NB4 (cell line): ENCODE data around the gene CKMT2.

Experiments used
- DNase-seq: peaks from one replicate; pipeline ENCODE4 v3.0.0; 2010; ENCODE audit warnings: low read depth
- H3K4me3 ChIP-seq: one replicate; pipeline ENCODE4 v1.5.1; 2011; ENCODE audit warnings: mild to moderate bottlenecking, low read depth, low read length, moderate library complexity
- MYC ChIP-seq: IDR thresholded peaks from 2 replicates; pipeline ENCODE4 v1.6.1; 2011; ENCODE audit warnings: low read depth, low read length
- POLR2A ChIP-seq: IDR thresholded peaks from 2 replicates; pipeline ENCODE4 v1.6.1; 2011; ENCODE audit warnings: mild to moderate bottlenecking; ENCODE audit not compliant: insufficient read length; ENCODE audit errors: extremely low read depth
- TF ChIP-seq, protein P1 (sequence below): IDR thresholded peaks from one replicate; pipeline ENCODE4 v1.5.1; 2012; ENCODE audit warnings: low read depth, low read length
- TF ChIP-seq, protein P2 (sequence below): IDR thresholded peaks from 2 replicates; pipeline ENCODE4 v1.6.1; 2011; ENCODE audit warnings: low read depth, low read length

The CKMT2 gene

GRCh38 chr5:81268521-81269196, 35.5 kb downstream of the CKMT2 start:
- DNase-seq, result peak; percentile 14
- TF ChIP-seq, protein P1, sequence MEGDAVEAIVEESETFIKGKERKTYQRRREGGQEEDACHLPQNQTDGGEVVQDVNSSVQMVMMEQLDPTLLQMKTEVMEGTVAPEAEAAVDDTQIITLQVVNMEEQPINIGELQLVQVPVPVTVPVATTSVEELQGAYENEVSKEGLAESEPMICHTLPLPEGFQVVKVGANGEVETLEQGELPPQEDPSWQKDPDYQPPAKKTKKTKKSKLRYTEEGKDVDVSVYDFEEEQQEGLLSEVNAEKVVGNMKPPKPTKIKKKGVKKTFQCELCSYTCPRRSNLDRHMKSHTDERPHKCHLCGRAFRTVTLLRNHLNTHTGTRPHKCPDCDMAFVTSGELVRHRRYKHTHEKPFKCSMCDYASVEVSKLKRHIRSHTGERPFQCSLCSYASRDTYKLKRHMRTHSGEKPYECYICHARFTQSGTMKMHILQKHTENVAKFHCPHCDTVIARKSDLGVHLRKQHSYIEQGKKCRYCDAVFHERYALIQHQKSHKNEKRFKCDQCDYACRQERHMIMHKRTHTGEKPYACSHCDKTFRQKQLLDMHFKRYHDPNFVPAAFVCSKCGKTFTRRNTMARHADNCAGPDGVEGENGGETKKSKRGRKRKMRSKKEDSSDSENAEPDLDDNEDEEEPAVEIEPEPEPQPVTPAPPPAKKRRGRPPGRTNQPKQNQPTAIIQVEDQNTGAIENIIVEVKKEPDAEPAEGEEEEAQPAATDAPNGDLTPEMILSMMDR, result no peak
- TF ChIP-seq MYC (no peak), POLR2A (no peak)
- TF ChIP-seq, protein P2, sequence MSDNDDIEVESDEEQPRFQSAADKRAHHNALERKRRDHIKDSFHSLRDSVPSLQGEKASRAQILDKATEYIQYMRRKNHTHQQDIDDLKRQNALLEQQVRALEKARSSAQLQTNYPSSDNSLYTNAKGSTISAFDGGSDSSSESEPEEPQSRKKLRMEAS, result no peak
- no peak overlapping the region for H3K4me3 ChIP-seq

DNA sequence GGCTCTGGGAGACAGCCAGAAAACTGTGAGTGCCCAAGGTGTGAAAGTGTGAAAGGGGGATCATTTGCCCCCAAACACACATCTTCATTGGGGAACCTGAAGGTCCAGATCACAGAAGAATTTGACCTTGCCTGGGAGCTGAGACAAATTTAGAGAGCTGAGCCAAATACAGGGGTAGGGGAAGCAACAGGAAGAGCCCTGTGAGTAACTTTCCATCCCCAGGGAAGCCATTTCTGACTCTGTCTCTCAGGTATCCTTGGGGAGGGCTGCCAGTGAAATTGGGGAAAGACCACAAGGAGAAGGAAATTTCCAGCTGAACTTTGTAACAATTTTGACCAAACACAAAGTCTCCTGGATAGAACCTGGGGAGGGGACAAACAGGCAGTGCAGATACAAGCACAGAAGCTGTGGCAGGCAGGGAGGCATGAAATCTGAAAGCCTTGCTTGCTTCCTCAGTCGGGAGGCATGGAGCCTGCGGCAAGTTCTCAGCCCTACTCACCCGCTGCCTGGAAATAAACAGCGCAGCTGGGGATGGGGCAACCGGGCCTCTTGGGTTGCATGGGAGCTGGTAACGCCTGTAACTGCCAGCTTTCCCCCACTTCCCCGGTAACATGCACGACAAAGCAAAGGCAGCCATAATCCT, 36.8 kb downstream of the CKMT2 start:
- TF ChIP-seq, protein P2, result no peak
- TF ChIP-seq POLR2A, result no peak
- no peak for TF ChIP-seq MYC
- TF ChIP-seq, protein P1, result no peak
- peak overlapping the region; percentile 25 for H3K4me3 ChIP-seq
- DNase-seq, result peak; percentile 70

DNA sequence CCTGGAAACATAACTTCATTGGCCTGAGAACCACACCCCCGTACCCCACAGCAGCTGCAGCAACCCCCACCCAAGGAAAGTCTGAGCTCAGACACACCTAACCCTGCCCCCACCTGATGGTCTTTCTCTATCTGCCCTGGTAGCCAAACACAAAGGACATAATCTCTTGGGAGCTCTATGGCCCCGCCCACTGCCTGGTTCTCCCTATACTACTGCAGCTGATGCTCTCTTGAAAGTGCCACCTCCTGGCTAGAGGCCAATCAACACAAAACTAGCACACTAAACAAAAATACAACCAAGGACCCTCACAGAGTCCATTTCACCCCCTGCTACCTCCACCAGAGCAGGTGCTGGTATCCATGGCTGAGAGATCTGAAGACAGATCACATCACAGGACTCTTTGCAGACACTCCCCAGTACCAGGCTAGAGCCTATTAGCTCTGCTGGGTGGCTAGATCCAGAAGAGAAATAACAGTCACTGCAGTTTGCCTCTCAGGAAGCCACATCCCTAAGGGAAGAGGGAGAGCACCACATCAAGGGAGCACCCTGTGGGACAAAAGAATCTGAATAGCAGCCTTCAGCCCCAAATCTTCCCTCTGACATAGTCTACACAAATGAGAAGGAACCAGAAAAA, 37.4 kb downstream of the CKMT2 start:
- peak; percentile 65 for DNase-seq
- H3K4me3 ChIP-seq, result peak overlapping the region; percentile 25

DNA sequence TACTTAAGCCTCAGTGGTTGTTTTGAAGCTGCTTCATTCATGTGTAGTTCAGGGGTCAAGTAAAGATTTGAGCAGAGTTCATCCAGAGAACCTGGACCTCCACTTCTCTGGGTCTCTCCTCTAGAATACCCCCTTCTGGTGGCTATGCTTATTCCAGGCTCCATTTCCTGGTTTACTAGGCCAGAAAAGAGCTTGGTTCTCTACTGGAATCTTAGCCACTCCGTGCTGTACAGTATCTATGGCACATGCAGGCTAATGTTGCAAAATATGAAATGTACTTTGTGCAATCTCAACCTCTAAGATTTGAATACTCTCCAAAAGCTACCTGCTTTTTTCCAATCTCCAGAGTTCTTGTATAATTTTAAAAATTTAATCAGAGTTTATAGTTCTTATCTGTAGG, 50.9 kb downstream of the CKMT2 start:
- no peak for DNase-seq
- no peak overlapping the region for H3K4me3 ChIP-seq
- TF ChIP-seq, protein P2, result no peak
- TF ChIP-seq POLR2A, result no peak
- TF ChIP-seq, protein P1, result no peak
- TF ChIP-seq MYC, result no peak

GRCh38 chr5:81286059-81286617, 53.0 kb downstream of the CKMT2 start:
- no peak overlapping the region for H3K4me3 ChIP-seq
- DNase-seq, result no peak
- TF ChIP-seq, protein P1, result no peak
- TF ChIP-seq POLR2A (no peak), MYC (no peak)
- TF ChIP-seq, protein P2, result no peak

- H3K4me3 ChIP-seq, result no peak overlapping the region
- DNase-seq, result no peak
These were observed 54.9 kb downstream of the CKMT2 start for GRCh38 chr5:81288021-81288433.

More at GRCh38 chr5:81288021-81288433, 54.9 kb downstream of the CKMT2 start:
- TF ChIP-seq, protein P1, result no peak
- TF ChIP-seq MYC, result no peak
- TF ChIP-seq POLR2A, result no peak
- TF ChIP-seq, protein P2, result no peak
